ENCODE data around the gene MRE11. TPM values are rescaled to one million over a fixed set of nuclear protein-coding genes. Genes with fewer than 3 reads are reported as not detected.
A peak's percentile ranks its signal among the peaks of the same experiment; 100 is the strongest.

MRE11 gene
- polyA plus RNA-seq, 1 donor (not counting 4 experiments of a cell fraction or from before 2014, with no cell fraction given) = 12.4 TPM

- H3K9ac ChIP-seq (ENCODE audit: control insufficient read depth, extremely low read depth, insufficient read depth, low read length) = no peak overlapping the region
- no peak overlapping the region for H2AFZ ChIP-seq (ENCODE audit: control insufficient read depth, low read length)
- H3K27me3 ChIP-seq (ENCODE audit: control insufficient read depth, extremely low read depth, insufficient read depth, low read length) = no peaks in the 10 kb centered on the region
- peaks cover 5% of the 10 kb centered on the region for H3K4me1 ChIP-seq (ENCODE audit: control insufficient read depth, extremely low read depth, insufficient read depth, low read length)
- no peaks in the 10 kb centered on the region for H3K36me3 ChIP-seq (ENCODE audit: control insufficient read depth in 2 of 2, extremely low read depth in 1 of 2, insufficient read depth in 2 of 2, low read length in 2 of 2)
- no peaks in the 10 kb centered on the region for H3K9me1 ChIP-seq (ENCODE audit: control insufficient read depth, extremely low read depth, insufficient read depth, low read length)
- DNase-seq (ENCODE audit: low read depth, low spot score) = no peak
- no peak overlapping the region for H3K4me3 ChIP-seq (ENCODE audit: control insufficient read depth in 2 of 3, extremely low read depth in 1 of 3, insufficient read depth in 2 of 3, low read depth in 1 of 3, low read length in 3 of 3)
- TF ChIP-seq CTCF (optimal IDR thresholded peaks at IDR 0.05 in 1 of 3, IDR thresholded peaks at IDR 0.05 in 1 of 3, conservative IDR thresholded peaks at IDR 0.05 in 1 of 3; ENCODE audit: extremely low read depth in 1 of 3, insufficient read depth in 2 of 3, low read length in 3 of 3) = peak in 1 of 3 experiments; percentile 32
- no peak for TF ChIP-seq EZH2 (IDR thresholded peaks at IDR 0.05; ENCODE audit: low read length)
- FAIRE-seq = no peak
- no peak overlapping the region for H3K4me2 ChIP-seq (ENCODE audit: control insufficient read depth, extremely low read depth, insufficient read depth, low read depth, low read length)
- no peaks in the 10 kb centered on the region for H4K20me1 ChIP-seq (ENCODE audit: control insufficient read depth, extremely low read depth, insufficient read depth, low read length)
- H3K9me3 ChIP-seq (ENCODE audit: control insufficient read depth, low read depth, low read length) = no peaks in the 10 kb centered on the region
- H3K79me2 ChIP-seq (ENCODE audit: control insufficient read depth, insufficient read depth, low read length) = no peaks in the 10 kb centered on the region
- no peak overlapping the region for H3K27ac ChIP-seq (ENCODE audit: control insufficient read depth, insufficient read depth, low read length)
- dilution Hi-C loops (cut with MboI; ENCODE audit: extremely low pct_ligation_motif_present, low sequenced_read_pairs) = no loop called here
Observed at GRCh38 chr11:94519478-94520084, 25.9 kb upstream of the MRE11 start.

GRCh38 chr11:94518300-94518699, 24.7 kb upstream of the MRE11 start:
- H2AFZ ChIP-seq (ENCODE audit: control insufficient read depth, low read length) = no peak overlapping the region
- no peaks in the 10 kb centered on the region for H3K27me3 ChIP-seq (ENCODE audit: control insufficient read depth, extremely low read depth, insufficient read depth, low read length)
- H3K4me3 ChIP-seq (ENCODE audit: control insufficient read depth in 2 of 3, extremely low read depth in 1 of 3, insufficient read depth in 2 of 3, low read depth in 1 of 3, low read length in 3 of 3) = no peak overlapping the region
- TF ChIP-seq EZH2 (IDR thresholded peaks at IDR 0.05; ENCODE audit: low read length) = no peak
- no peak for TF ChIP-seq CTCF (optimal IDR thresholded peaks at IDR 0.05 in 1 of 3, IDR thresholded peaks at IDR 0.05 in 1 of 3, conservative IDR thresholded peaks at IDR 0.05 in 1 of 3; ENCODE audit: extremely low read depth in 1 of 3, insufficient read depth in 2 of 3, low read length in 3 of 3)
- no peak overlapping the region for H3K9ac ChIP-seq (ENCODE audit: control insufficient read depth, extremely low read depth, insufficient read depth, low read length)
- H3K79me2 ChIP-seq (ENCODE audit: control insufficient read depth, insufficient read depth, low read length) = no peaks in the 10 kb centered on the region
- H3K9me3 ChIP-seq (ENCODE audit: control insufficient read depth, low read depth, low read length) = no peaks in the 10 kb centered on the region
- DNase-seq (ENCODE audit: low read depth, low spot score) (no peak), FAIRE-seq (no peak)
- no peaks in the 10 kb centered on the region for H3K9me1 ChIP-seq (ENCODE audit: control insufficient read depth, extremely low read depth, insufficient read depth, low read length)
- H3K27ac ChIP-seq (ENCODE audit: control insufficient read depth, insufficient read depth, low read length) = no peak overlapping the region
- H3K4me1 ChIP-seq (ENCODE audit: control insufficient read depth, extremely low read depth, insufficient read depth, low read length) = peaks cover 3% of the 10 kb centered on the region
- dilution Hi-C loops (cut with MboI; ENCODE audit: extremely low pct_ligation_motif_present, low sequenced_read_pairs) = no loop called here
- H3K4me2 ChIP-seq (ENCODE audit: control insufficient read depth, extremely low read depth, insufficient read depth, low read depth, low read length) = no peak overlapping the region
- H4K20me1 ChIP-seq (ENCODE audit: control insufficient read depth, extremely low read depth, insufficient read depth, low read length) = no peaks in the 10 kb centered on the region
- no peaks in the 10 kb centered on the region for H3K36me3 ChIP-seq (ENCODE audit: control insufficient read depth in 2 of 2, extremely low read depth in 1 of 2, insufficient read depth in 2 of 2, low read length in 2 of 2)
